UCSD-AML1 (cell line): ENCODE data around the gene POLR2A.

ENCODE experiments used
- DNase-seq: peaks from one replicate; lab custom pipeline; 2025; ENCODE audit not compliant: unreplicated experiment; lab: John Stamatoyannopoulos, UW

POLR2A gene

DNA sequence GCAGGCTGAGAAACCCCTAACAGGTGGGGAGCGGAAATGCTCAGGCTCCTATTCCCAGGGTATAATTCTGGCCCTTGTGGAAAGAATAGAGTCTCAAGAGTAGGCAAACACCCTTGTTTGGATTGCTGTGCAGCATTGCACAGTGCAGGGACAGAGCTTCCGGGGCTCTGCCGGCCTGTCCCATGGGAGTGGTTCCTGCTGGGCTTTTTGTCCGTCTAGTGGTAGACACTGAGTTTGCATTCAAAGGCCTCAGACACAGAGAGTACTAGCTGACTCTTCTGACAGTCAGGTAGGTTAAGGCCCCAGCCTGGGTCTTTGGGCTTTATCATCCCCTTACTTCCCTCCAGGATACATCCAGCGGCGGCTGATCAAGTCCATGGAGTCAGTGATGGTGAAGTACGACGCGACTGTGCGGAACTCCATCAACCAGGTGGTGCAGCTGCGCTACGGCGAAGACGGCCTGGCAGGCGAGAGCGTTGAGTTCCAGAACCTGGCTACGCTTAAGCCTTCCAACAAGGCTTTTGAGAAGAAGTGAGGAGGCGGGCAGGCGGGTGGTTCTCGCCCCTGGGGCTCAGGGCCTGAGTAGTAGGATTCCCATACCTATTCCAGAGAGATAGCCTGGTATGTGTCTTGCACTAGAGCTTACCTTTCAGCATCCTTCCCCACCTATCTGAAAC is 18.1 kb downstream of the POLR2A start:
- DNase-seq, result no peak

DNA sequence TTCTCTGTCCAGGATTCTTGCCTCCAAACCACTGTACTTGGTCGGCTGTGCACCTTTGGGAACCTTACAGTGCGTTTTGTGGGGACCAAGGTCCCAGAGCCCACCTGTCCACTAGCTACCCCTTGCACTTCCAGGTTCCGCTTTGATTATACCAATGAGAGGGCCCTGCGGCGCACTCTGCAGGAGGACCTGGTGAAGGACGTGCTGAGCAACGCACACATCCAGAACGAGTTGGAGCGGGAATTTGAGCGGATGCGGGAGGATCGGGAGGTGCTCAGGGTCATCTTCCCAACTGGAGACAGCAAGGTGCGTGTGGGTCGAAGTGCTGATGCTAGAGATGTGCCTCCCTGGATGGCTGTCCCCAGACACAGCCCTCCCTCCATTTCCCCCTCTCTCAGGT is 18.8 kb downstream of the POLR2A start:
- DNase-seq, result peak; percentile 28

DNA sequence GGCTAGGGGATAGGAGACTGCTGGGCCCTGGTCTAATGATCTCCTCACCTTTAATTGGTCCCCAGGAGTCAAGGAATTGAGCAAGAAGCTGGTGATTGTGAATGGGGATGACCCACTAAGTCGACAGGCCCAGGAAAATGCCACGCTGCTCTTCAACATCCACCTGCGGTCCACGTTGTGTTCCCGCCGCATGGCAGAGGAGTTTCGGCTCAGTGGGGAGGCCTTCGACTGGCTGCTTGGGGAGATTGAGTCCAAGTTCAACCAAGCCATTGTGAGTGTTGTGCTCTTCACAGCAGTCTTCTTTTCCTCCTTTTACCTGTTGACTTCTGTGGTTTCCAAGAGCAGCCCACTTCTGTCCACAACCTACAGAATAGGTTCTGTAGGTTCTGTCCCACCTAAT is 19.4 kb downstream of the POLR2A start:
- DNase-seq, result no peak

DNA sequence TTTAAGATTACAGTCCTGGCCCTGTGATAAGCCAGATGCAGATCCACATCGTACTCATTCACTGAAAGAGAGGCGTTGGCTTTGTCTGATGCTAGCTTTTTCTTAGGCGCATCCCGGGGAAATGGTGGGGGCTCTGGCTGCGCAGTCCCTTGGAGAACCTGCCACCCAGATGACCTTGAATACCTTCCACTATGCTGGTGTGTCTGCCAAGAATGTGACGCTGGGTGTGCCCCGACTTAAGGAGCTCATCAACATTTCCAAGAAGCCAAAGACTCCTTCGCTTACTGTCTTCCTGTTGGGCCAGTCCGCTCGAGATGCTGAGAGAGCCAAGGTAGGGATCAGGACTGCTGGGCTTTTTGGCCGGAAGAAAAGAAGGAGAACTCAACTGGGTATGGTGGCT is 24.0 kb downstream of the POLR2A start:
- no peak for DNase-seq

DNA sequence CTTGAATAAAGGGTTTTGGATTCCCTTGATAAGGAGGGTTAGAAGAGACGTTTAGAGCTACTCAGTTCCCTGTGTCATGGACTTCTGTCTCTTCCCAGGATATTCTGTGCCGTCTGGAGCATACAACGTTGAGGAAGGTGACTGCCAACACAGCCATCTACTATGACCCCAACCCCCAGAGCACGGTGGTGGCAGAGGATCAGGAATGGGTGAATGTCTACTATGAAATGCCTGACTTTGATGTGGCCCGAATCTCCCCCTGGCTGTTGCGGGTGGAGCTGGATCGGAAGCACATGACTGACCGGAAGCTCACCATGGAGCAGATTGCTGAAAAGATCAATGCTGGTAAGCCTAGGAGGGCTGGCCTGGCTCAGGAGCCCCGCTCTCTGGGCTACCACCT is 24.7 kb downstream of the POLR2A start:
- DNase-seq, result no peak

DNA sequence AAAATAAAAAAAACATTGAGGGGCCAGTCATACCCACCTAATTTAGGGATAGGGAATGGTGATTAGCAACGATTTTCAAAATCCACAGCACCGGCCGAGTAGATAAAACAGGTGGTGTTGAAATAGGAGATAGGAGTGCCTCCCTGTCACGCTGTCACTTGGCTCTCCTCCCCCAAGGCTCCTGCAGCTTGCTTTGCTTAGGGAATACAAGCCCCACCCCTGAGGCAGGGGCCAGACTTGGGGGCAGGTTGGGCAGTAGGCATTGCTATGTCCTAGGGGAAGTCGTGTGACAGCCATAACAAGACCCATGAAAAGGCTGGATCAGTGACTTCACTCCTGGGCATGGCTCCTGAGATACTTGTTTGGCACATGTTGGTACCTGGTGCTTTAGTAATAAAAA is 25.8 kb downstream of the POLR2A start:
- no peak for DNase-seq

DNA sequence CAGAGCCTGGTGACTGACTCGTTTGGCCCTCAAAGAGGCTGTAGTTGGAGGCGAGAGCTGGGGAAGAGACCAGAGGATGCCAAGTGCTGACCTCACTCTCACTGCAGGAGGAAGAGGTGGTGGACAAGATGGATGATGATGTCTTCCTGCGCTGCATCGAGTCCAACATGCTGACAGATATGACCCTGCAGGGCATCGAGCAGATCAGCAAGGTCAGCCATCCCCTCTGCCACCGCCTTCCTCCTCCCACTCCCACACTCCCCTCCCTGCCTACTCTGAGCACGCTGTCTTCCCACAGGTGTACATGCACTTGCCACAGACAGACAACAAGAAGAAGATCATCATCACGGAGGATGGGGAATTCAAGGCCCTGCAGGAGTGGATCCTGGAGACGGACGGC is 26.9 kb downstream of the POLR2A start:
- no peak for DNase-seq

DNA sequence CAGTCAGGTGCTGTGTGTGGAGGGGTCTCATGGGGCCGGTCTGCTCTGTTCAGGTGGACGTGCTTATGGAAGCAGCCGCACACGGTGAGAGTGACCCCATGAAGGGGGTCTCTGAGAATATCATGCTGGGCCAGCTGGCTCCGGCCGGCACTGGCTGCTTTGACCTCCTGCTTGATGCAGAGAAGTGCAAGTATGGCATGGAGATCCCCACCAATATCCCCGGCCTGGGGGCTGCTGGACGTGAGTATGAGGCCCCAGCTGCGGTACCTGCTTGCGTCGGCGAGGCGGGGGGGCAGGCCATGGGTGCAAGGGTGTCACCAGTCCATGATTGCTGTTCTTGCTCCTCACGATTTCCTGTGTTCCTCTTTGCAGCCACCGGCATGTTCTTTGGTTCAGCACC is 27.9 kb downstream of the POLR2A start:
- DNase-seq, result no peak

DNA sequence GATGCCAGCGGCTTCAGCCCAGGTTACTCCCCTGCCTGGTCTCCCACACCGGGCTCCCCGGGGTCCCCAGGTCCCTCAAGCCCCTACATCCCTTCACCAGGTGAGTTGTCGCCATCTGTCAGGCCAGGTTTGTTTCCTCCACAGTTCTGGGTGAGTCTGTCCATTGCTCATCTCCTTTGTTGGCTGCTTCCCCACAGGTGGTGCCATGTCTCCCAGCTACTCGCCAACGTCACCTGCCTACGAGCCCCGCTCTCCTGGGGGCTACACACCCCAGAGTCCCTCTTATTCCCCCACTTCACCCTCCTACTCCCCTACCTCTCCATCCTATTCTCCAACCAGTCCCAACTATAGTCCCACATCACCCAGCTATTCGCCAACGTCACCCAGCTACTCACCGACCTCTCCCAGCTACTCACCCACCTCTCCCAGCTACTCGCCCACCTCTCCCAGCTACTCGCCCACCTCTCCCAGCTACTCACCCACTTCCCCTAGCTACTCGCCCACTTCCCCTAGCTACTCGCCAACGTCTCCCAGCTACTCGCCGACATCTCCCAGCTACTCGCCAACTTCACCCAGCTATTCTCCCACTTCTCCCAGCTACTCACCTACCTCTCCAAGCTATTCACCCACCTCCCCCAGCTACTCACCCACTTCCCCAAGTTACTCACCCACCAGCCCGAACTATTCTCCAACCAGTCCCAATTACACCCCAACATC is 28.8 kb downstream of the POLR2A start:
- DNase-seq, result no peak

DNA sequence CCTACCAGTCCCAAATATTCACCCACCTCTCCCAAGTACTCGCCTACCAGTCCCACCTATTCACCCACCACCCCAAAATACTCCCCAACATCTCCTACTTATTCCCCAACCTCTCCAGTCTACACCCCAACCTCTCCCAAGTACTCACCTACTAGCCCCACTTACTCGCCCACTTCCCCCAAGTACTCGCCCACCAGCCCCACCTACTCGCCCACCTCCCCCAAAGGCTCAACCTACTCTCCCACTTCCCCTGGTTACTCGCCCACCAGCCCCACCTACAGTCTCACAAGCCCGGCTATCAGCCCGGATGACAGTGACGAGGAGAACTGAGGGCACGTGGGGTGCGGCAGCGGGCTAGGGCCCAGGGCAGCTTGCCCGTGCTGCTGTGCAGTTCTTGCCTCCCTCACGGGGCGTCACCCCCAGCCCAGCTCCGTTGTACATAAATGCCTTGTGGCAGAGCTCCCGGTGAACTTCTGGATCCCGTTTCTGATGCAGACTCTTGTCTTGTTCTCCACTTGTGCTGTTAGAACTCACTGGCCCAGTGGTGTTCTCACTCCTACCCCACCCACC is 29.8 kb downstream of the POLR2A start:
- DNase-seq, result no peak

DNA sequence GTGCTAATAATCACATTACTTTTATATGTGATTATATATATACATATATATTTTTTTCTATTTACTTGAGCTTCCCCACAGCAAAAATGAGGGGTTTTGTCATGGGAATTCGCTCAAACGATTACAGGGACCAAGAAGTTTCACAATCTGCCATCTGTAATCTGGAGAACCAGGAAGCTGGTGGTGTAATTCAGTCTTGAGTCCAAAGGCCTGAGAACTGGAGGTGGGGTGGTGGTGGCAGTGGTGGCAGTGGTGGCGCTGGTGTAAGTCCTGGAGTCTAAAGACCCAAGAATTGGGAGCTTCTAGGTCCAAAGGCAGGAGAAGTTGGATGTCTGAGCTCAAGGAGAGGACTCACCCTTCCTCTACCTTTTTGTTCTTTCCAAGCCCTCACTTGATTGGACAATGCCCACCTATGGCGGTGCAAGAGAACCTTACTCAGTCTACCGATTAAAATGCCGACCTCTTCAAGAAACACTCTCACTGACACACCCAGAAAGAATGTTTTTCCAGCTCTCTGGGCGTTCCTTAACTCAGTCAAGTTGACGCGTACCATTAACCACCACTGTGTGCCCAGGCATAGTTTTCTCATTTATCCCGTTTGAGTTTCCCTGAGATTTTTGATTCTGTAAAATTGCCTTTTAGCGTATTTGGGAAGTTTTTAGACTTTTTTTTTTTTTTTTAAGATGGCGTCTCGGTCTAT is 31.9 kb downstream of the POLR2A start:
- no peak for DNase-seq

DNA sequence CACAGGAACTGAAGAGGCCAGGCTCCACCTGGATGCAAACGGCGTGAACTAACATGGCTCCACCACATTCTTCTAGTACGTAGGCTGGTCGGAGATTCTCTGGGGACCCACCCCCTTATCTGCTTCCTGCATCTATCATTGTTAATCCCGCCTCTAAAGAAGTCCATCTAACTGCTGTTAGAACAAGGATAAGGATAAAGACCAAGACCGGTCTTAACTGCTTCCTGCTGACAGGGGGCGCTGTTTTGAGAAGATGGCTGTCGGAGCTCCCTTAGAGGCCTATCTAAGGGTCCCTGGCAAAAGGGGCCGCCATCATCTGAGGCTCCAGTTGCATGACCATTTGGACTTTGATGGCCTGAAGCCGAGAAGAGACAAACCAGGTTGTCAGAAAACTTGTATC is 38.9 kb downstream of the POLR2A start:
- peak; percentile 48 for DNase-seq

DNA sequence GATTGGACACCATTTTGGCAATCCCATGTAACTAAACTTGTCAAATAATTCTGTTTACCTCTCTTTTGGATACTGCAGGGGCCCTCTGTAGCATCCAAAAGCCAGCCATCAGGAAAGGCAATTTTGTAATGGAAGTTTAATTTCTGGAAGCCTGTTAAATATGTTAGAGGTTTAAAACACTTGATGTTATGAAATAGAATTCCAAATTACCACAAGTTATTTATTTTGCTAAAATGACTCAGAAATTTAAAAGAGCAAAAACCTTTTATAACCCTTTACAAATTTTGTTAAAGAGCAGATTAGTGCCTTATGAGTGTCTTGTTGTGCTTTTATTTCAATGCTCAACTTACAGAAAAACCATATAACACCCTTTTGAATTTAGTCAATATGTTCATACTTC is 44.7 kb downstream of the POLR2A start:
- DNase-seq, result no peak

DNA sequence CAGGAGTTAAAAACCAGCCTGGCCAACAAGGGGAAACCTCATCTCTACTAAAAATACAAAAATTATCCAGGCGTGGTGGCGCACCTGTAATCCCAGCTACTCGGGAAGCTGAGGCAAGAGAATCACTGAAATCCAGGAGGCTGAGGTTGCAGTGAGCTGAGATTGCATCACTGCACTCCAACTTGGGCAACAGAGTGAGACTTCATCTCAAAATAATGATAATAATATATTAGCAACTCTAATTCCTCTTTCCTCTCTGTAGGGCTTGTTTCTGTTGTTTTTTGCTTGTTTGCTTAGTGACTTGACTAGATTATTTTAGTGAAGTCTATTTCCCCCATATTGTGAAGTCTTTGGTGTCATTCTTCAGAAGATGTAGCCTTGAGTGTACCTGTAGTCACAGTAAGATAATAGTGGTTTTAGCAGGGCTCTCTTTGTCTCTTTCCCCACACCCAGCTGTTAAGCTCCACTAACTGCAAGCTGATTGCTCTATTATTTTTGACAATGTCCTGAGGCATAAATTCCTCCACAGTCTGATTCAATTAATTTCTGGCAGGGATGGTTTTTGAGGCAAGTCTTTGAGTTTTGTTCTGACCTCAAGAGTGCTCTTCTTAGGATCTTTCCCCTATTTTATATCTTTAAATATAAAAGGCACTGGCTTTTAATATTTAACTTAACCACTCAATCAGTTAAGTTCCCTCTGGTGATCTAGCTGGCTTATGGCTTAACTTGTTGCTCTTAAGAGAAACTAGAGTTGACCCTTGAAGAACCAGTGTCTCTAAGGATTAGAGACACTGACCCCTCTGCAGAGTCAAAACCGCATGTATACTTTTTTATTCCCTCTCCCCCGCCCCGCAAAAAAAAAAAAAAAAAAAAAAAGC is 46.1 kb downstream of the POLR2A start:
- DNase-seq, result no peak

DNA sequence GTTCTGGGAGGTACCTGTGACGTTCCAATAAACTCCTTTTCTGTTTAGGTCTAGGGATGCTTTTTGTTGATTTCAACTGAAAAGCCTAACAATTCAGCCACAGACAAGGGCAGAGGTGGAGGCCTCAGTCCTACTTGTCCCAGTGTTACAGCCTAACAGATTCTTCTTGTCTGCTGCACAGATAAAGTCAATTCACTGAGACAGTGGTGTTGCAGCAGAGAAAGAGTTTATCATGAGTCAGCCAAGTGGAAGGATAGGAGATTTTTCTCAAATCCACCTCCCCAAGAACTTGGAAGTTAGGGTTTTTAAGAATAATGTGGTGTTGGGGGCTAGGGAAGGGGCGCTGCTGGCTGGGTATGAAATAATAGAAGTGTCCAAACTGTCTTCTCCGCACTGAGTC is 53.9 kb downstream of the POLR2A start:
- no peak for DNase-seq

DNA sequence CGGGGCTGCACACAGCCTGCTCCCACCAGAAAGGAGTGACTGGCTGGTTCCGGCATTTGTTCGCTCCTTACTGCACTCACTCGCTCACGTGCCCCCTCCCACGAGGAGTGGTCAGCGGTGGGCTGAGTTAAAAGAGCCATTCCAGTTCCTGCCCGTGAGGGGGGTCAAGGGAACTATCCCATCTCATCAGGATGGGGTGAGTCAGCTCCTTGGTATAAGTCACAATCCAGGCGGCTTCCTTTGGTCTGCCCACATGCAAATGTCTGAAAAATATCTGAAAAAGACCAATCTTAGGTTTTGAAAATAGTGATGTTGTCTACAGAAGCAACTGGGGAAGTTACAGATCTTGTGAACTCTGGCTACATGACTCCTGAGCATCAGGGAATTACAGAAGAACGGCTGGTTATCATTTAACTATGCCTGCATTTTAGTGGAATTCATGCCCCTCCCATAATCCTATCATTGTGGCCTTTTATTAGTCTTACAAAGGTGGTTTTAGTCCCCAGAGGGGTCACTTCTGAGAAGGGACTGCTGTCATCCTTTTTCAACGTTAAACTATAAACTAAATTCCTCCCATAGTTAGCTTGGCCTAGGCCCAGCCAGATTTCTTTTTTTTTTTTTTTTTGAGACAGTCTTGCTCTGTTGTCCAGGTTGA is 54.9 kb downstream of the POLR2A start:
- no peak for DNase-seq

DNA sequence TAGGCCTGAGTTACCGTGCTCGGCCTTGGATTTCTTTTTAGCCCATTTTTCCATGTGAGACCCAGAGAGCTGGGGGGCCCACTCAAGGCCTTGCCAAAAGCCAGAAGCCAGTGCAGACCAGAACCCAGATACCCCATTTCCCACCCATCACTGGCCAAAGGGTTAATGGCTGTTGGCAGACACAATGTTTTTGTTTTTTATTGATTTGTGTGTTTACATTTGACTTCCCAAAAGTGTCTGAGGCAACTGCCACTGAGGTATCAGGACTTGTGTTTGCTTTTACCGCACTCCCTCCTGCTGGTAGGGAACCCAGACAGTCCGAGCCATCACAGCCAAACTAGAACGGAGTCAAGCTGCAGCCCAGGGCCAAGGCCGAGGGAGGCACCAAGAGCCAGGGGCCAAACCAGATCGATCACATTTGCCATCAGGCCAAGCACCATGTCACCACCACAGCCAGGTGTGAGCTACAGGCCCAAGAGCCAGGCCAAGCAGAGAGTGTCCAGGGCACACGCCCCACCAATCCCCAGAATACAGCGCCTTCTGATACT is 57.0 kb downstream of the POLR2A start:
- DNase-seq, result no peak

DNA sequence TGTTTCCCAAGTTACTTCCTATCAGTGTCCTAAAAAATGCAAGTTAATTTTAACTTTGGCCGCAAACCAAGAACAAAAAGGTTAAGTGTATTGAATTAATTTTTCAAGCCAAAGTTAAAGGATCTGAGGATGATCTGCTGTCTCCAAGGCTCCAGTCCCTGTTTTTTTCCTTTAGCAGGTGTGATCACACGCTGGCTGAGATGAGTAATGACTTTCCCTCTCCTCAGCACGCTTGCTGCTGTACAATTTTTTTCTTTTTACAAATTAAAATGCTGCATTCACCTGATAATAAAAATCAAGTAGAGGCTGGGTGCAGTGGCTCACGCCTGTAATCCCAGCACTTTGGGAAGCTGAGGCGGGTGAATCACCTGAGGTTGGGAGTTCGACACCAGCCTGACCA is 60.7 kb downstream of the POLR2A start:
- DNase-seq, result no peak

DNA sequence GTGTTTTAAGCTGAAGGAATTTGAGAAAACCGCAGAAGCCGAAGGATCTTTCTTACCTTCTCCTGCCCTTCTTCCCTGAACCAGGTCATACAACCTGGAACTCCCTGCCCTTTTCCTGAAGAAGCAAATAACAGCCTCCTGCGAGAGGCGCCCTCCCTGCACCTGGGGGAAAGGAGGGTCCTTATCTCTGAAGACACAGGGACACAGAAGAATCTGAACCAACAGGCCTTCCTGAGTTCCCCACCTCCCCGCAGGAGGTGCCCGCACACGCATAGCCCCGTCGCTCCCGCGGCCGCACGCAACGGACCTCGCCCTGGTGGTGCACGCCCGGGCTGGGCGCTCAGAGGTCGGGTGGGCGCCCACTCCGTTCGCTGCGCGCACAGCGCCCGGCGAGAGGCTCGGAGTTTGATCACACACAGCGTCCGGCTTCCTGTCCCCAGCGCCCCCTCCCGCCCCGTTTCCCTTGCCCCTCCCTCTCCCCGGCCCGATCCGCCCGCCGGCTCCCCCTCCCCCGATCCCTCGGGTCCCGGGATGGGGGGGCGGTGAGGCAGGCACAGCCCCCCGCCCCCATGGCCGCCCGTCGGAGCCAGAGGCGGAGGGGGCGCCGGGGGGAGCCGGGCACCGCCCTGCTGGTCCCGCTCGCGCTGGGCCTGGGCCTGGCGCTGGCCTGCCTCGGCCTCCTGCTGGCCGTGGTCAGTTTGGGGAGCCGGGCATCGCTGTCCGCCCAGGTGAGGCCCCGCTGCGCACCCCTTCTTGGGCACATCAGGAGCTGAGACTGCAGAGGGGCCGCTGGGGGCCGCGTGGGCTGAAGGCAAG is 64.6 kb downstream of the POLR2A start, which contains the start of gene TNFSF12:
TNFSF12 (plus strand) TSS at position 474 of the 816 bp plus-strand sequence; CDS start at position 570, 96 bp downstream.
- peak; percentile 51 for DNase-seq
